ENCODE results near the gene EEIG1. TPM values are rescaled to one million over a fixed set of nuclear protein-coding genes. Genes with fewer than 3 reads are reported as not detected.

The EEIG1 gene
- total and polyA plus RNA-seq, 2 of the 4 experiments (the other 2 are of a cell fraction) = 1.1 to 23.2 TPM

DNA sequence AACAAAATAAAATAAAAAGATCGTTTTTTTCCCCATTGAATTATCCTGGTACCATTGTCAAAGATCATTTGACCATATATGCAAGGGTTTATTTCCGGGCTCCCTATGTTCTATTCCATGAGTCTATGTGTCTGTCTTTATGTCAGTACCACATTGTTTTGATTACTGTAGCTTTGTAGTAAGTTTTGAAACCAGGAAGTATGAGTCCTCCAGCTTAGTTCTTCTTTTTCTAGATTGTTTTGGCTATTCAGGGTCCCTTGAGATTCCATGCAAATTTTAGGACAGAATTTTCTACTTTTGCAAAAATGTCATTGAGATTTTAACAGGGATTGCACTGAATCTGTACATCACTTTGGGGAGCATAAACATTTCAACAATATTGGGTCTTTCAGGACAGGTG is 18.7 kb upstream of the EEIG1 start:
- Histone ChIP-seq H3K14ac (replicated peaks; ENCODE audit: low read depth, low read length) (no peak overlapping the region), H2AK9ac (replicated peaks; ENCODE audit: low read depth, low read length, poor library complexity) (no peak overlapping the region), H2AFZ (replicated peaks; ENCODE audit: low read length, poor library complexity) (no peak overlapping the region), H3K23ac (ENCODE audit: low read depth, low read length) (no peak overlapping the region), H3K18ac (ENCODE audit: low read depth, low read length) (no peak overlapping the region), H4K8ac (ENCODE audit: low read depth in 2 of 2, low read length in 2 of 2) (no peak overlapping the region), H3K9me1 (ENCODE audit: insufficient read depth, low read length) (peaks cover 7% of the 10 kb centered on the region), H2BK15ac (ENCODE audit: low read depth, low read length) (no peak overlapping the region), H4K5ac (ENCODE audit: low read depth, low read length) (no peak overlapping the region), H3K4ac (ENCODE audit: low read depth, low read length) (no peak overlapping the region), H3K36me3 (ENCODE audit: control insufficient read depth, insufficient read depth, low read length) (no peaks in the 10 kb centered on the region), H3K9ac (ENCODE audit: low read depth, low read length) (no peak overlapping the region), H2AK5ac (ENCODE audit: low read depth, low read length) (no peak overlapping the region), H3K79me1 (ENCODE audit: low read depth in 1 of 2, low read length in 2 of 2) (no peaks in the 10 kb centered on the region), H3K56ac (ENCODE audit: extremely low read depth, insufficient read depth, low read length) (no peak overlapping the region), H4K91ac (ENCODE audit: insufficient read depth, low read depth, low read length) (no peak overlapping the region), H2BK20ac (ENCODE audit: low read depth, low read length) (no peak overlapping the region), H2BK5ac (ENCODE audit: low read depth, low read length, poor library complexity, severe bottlenecking) (no peak overlapping the region), H3K4me2 (ENCODE audit: low read depth, low read length) (no peak overlapping the region), H3K27ac (ENCODE audit: insufficient read depth, low read length) (no peak overlapping the region), H2BK120ac (ENCODE audit: low read depth, low read length) (no peak overlapping the region), H3K4me3 (ENCODE audit: insufficient read depth, low read depth, low read length) (no peak overlapping the region), H3K4me1 (ENCODE audit: control insufficient read depth, insufficient read depth, low read length) (peaks cover 9% of the 10 kb centered on the region), H3K9me3 (ENCODE audit: control insufficient read depth, insufficient read depth, low read length) (no peaks in the 10 kb centered on the region), H3K27me3 (ENCODE audit: control insufficient read depth, insufficient read depth, low read length) (no peaks in the 10 kb centered on the region), H4K20me1 (ENCODE audit: insufficient read depth, low read length) (no peaks in the 10 kb centered on the region)
- BruUV-seq (replicated peaks) = no TSS peak
- ChIA-PET POLR2A (ENCODE audit: unreplicated experiment) (interaction anchor here (0.7 kb wide), 1 partner anchor 30 kb away, joined by 11 read pairs; no protein-coding TSS in a partner anchor), CTCF (no interaction called here)
- no CpG with 5 or more reads among the region's 2 CpGs for WGBS, 2 experiments (ENCODE audit: extremely low coverage in 2 of 2, insufficient read length in 1 of 2)
- in situ Hi-C loops (cut with MboI; ENCODE audit: low sequenced_read_pairs) (no loop called here), dilution Hi-C loops (cut with HindIII; ENCODE audit: low sequenced_read_pairs, unreplicated experiment) (no loop called here), intact Hi-C loops (cut with micrococcal nuclease) (no loop called here)
- ATAC-seq (ENCODE audit: low read depth) (no peak), DNase-seq (no peak)
- TF ChIP-seq MXI1 (IDR thresholded peaks at IDR 0.05; ENCODE audit: borderline replicate concordance, low read depth, low read length) (no peak), MAFK (IDR thresholded peaks at IDR 0.05; ENCODE audit: low read depth, low read length) (no peak), NFE2L2 (IDR thresholded peaks at IDR 0.05; ENCODE audit: low read depth, low read length) (no peak), BHLHE40 (IDR thresholded peaks at IDR 0.05; ENCODE audit: low read depth, low read length) (no peak), FOS (IDR thresholded peaks at IDR 0.05; ENCODE audit: low read depth, low read length) (no peak), POLR2A (IDR thresholded peaks at IDR 0.05; ENCODE audit: low read depth, low read length) (no peak), CHD1 (IDR thresholded peaks at IDR 0.05; ENCODE audit: low read depth, low read length) (no peak), SMC3 (IDR thresholded peaks at IDR 0.05; ENCODE audit: low read depth, low read length) (no peak), ELK1 (IDR thresholded peaks at IDR 0.05; ENCODE audit: borderline replicate concordance, low read depth, low read length) (no peak), RCOR1 (IDR thresholded peaks at IDR 0.05; ENCODE audit: insufficient replicate concordance, low read length) (no peak), CEBPB (IDR thresholded peaks at IDR 0.05; ENCODE audit: low read depth, low read length) (no peak), RFX5 (IDR thresholded peaks at IDR 0.05; ENCODE audit: low read depth, low read length) (no peak), MAZ (IDR thresholded peaks at IDR 0.05; ENCODE audit: borderline replicate concordance, low read depth, low read length) (no peak)
- TF ChIP-seq, protein P1, sequence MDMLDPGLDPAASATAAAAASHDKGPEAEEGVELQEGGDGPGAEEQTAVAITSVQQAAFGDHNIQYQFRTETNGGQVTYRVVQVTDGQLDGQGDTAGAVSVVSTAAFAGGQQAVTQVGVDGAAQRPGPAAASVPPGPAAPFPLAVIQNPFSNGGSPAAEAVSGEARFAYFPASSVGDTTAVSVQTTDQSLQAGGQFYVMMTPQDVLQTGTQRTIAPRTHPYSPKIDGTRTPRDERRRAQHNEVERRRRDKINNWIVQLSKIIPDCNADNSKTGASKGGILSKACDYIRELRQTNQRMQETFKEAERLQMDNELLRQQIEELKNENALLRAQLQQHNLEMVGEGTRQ (IDR thresholded peaks at IDR 0.05; ENCODE audit: low read depth, low read length) = no peak
